ENCODE results near the gene AMFR. TPM values are rescaled to one million over a fixed set of nuclear protein-coding genes. Genes with fewer than 3 reads are reported as not detected.

AMFR gene
- total RNA-seq, 6 experiments from 2014 or later: 104 to 117 (median 112) TPM

DNA sequence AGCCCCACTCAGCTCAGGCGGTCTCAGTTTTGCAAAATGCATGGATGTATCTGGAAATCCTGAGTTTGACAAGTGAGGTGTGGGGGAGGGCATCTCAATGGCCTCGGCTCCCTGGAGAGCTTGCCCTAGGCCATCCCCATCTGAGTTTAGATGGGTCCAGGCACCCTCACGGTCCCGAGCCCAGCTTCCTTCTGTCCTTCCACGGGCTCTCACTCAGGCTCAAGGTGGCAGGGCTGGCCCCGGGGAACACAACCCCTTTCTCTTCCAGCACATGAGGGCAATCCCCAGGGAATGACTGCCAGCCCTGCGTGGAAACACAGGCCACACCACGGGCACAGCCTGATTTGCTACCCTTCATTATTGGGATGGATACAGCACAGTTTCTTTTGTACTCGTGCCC lies 58.4 kb downstream of the AMFR start:
- H3K36me3 Mint-ChIP-seq (ENCODE audit: low read depth): no peaks in the 10 kb centered on the region
- H3K4me1 Mint-ChIP-seq (ENCODE audit: low read depth): peaks cover 23% of the 10 kb centered on the region
- TF ChIP-seq, protein P1, sequence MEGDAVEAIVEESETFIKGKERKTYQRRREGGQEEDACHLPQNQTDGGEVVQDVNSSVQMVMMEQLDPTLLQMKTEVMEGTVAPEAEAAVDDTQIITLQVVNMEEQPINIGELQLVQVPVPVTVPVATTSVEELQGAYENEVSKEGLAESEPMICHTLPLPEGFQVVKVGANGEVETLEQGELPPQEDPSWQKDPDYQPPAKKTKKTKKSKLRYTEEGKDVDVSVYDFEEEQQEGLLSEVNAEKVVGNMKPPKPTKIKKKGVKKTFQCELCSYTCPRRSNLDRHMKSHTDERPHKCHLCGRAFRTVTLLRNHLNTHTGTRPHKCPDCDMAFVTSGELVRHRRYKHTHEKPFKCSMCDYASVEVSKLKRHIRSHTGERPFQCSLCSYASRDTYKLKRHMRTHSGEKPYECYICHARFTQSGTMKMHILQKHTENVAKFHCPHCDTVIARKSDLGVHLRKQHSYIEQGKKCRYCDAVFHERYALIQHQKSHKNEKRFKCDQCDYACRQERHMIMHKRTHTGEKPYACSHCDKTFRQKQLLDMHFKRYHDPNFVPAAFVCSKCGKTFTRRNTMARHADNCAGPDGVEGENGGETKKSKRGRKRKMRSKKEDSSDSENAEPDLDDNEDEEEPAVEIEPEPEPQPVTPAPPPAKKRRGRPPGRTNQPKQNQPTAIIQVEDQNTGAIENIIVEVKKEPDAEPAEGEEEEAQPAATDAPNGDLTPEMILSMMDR (IDR thresholded peaks at IDR 0.05): no peak
- no peak overlapping the region for H3K27ac Mint-ChIP-seq
- DNase-seq: no peak
- H3K4me3 Mint-ChIP-seq: no peak overlapping the region
- no peaks in the 10 kb centered on the region for H3K27me3 Mint-ChIP-seq (ENCODE audit: insufficient read depth)
- no peaks in the 10 kb centered on the region for H3K9me3 Mint-ChIP-seq

DNA sequence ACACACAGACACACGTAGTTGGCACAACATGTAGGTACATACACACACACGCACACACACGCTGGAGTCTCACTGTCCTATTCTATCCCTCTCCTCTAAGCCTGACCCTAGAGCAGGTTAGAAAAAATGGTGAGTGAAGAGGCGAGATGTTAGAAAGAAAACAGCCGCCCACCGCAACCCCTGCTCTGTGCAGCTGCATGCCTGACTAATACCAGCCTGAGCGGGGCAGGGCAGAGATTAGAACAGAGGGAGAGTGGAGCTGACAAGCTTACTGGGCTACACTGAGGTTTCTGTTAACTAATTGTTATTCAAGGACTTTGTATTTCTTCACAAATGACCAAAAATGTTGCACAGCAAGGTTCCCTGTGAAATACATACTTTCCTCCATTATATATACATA lies 59.8 kb downstream of the AMFR start:
- Mint-ChIP-seq H3K4me3 (no peak overlapping the region), H3K4me1 (ENCODE audit: low read depth) (peaks cover 9% of the 10 kb centered on the region), H3K9me3 (no peaks in the 10 kb centered on the region), H3K36me3 (ENCODE audit: low read depth) (peaks cover 6% of the 10 kb centered on the region), H3K27me3 (ENCODE audit: insufficient read depth) (no peaks in the 10 kb centered on the region), H3K27ac (no peak overlapping the region)
- DNase-seq: no peak
- TF ChIP-seq, protein P1 (IDR thresholded peaks at IDR 0.05): no peak

DNA sequence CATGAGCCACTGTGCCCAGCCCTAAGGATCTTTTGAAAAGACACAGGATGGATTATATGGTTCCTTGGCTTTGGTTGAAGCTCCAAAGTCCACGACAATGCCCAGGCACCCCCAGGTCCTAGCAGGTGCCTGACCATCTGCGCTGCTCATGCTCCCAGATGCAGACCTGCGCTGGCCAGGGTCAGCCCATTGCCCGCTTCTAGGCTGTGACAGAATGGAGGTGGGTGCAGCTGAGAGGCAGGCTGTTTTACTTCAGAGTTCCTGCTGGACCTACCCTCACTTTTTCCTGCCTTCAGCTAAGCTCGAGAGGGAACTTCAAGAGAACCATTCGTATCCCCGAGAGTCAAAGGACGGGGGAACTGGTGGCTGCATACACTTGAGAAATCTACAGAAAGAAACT lies 60.5 kb downstream of the AMFR start:
- no peaks in the 10 kb centered on the region for H3K27me3 Mint-ChIP-seq (ENCODE audit: insufficient read depth)
- peaks cover 13% of the 10 kb centered on the region for H3K36me3 Mint-ChIP-seq (ENCODE audit: low read depth)
- no peak overlapping the region for H3K4me3 Mint-ChIP-seq
- H3K27ac Mint-ChIP-seq: no peak overlapping the region
- no peaks in the 10 kb centered on the region for H3K9me3 Mint-ChIP-seq
- peaks cover 5% of the 10 kb centered on the region for H3K4me1 Mint-ChIP-seq (ENCODE audit: low read depth)
- TF ChIP-seq, protein P1 (IDR thresholded peaks at IDR 0.05): no peak
- DNase-seq: no peak

GRCh38 chr16:56363781-56364565 lies 61.4 kb downstream of the AMFR start:
- H3K4me1 Mint-ChIP-seq (ENCODE audit: low read depth): peaks cover 6% of the 10 kb centered on the region
- H3K4me3 Mint-ChIP-seq: no peak overlapping the region
- TF ChIP-seq, protein P1 (IDR thresholded peaks at IDR 0.05): no peak
- H3K9me3 Mint-ChIP-seq: no peaks in the 10 kb centered on the region
- DNase-seq: no peak
- no peaks in the 10 kb centered on the region for H3K27me3 Mint-ChIP-seq (ENCODE audit: insufficient read depth)
- H3K36me3 Mint-ChIP-seq (ENCODE audit: low read depth): peaks cover 16% of the 10 kb centered on the region
- H3K27ac Mint-ChIP-seq: no peak overlapping the region

DNA sequence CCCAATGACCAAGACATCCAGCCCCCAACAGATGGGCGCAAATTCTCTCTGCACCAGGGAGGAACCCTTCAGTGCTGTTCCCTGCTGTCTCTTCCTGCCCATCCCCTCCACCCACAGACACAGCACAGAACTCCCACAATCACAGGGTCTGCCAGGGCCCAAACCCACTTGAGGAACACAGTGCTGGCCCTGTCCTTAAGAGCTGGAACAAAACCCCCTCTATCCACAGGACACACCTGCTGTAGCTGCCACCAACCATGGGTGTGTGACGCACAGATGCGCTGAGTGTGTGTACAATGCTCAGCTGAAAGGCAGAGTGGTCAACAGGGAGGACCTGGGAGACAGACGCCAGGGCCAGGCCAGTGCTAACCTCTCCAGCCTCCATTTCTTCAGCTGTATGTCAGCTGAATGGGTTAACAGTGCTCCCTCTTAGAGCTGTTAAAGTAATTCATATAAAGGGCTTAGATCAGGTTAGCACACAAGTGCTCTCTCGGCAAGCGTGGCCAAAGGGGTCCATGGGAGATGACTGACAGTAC lies 62.1 kb downstream of the AMFR start:
- H3K9me3 Mint-ChIP-seq: no peaks in the 10 kb centered on the region
- H3K36me3 Mint-ChIP-seq (ENCODE audit: low read depth): peaks cover 16% of the 10 kb centered on the region
- no peaks in the 10 kb centered on the region for H3K27me3 Mint-ChIP-seq (ENCODE audit: insufficient read depth)
- H3K4me1 Mint-ChIP-seq (ENCODE audit: low read depth): peaks cover 7% of the 10 kb centered on the region
- TF ChIP-seq, protein P1 (IDR thresholded peaks at IDR 0.05): no peak
- no peak for DNase-seq
- no peak overlapping the region for H3K27ac Mint-ChIP-seq
- H3K4me3 Mint-ChIP-seq: no peak overlapping the region
